K562 (cell line): ENCODE data around the gene SLC18B1. TPM values are rescaled to one million over a fixed set of nuclear protein-coding genes. Genes with fewer than 3 reads are reported as not detected.

Experiments
- ATAC-seq: fragments of 200-7000 bp; cut with Tn5 transposase; 3 replicates; pipeline ENCODE4 v1.9.1; 2020; ENCODE audit warnings: moderate library complexity
- BruUV-seq: library from RNA; stranded (reverse); fragments of 400-500 nt; replicated peaks from 2 replicates; lab custom pipeline; 2021; lab: Mats Ljungman, UMichigan
- CTCF ChIA-PET: fragments of 300-600 bp; formaldehyde crosslinking; extraction: SDS; loops from one replicate; lab custom pipeline; 2021; ENCODE audit warnings: low intra/inter-chr PET ratio; lab: Yijun Ruan, JAX
- POLR2A ChIA-PET: fragments of 300-600, 350-650 bp; sonication (Branson Sonifier 250); formaldehyde crosslinking; extraction: SDS; loops from one replicate; lab custom pipeline; 2021; ENCODE audit warnings: antibody characterized with exemption, inconsistent platforms; lab: Yijun Ruan, JAX
- DNase-seq, 4 experiments: peaks; one replicate each; pipeline versions ENCODE4 v3.0.0 to v3.0.0-alpha.2; 2011 to 2018; ENCODE audit warnings: low spot score in 3 of 4, mixed read lengths in 3 of 4; ENCODE audit errors: extremely low read depth in 1 of 4
- FAIRE-seq: peaks from 2 replicates; lab custom pipeline; 2011; peaks lifted over from hg19 to GRCh38; lab: Jason Lieb, UNC
- H2AFZ ChIP-seq: 2 replicates; pipeline ENCODE4 v1.6.0; 2011; ENCODE audit warnings: low read depth, low read length, control low read depth, inconsistent platforms
- H3K27ac ChIP-seq: fragments of 200-600 bp; 3 replicates; pipeline ENCODE4 v1.8.0; 2011; ENCODE audit warnings: low read depth, mild to moderate bottlenecking, control low read depth, inconsistent platforms, low read length, moderate library complexity, mixed read lengths; ENCODE audit errors: extremely low read depth
- H3K27me3 ChIP-seq, 2 experiments: fragments of 300-600 bp in 1 of 2; 2 replicates in 1 of 2; 3 replicates in 1 of 2; pipeline versions ENCODE4 v1.6.0 to v1.8.0; 2011; ENCODE audit warnings: inconsistent platforms in 2 of 2, low read length in 2 of 2, mild to moderate bottlenecking in 1 of 2, mixed read lengths in 1 of 2, moderate library complexity in 1 of 2; ENCODE audit not compliant: control insufficient read depth in 2 of 2, insufficient read depth in 2 of 2
- H3K36me3 ChIP-seq: fragments of 300-600 bp; 3 replicates; pipeline ENCODE4 v1.8.0; 2011; ENCODE audit warnings: mild to moderate bottlenecking, low read length, inconsistent platforms; ENCODE audit not compliant: control insufficient read depth, insufficient read depth
- H3K4me1 ChIP-seq, 2 experiments: fragments of 200-600 bp in 1 of 2; replicated peaks in 1 of 2; 2 replicates in 1 of 2; 3 replicates in 1 of 2; pipeline versions ENCODE4 v1.5.1 to v1.8.0; 2011; ENCODE audit warnings: inconsistent platforms in 2 of 2, low read length in 2 of 2, mild to moderate bottlenecking in 1 of 2, mixed read lengths in 1 of 2, moderate library complexity in 1 of 2; ENCODE audit not compliant: control insufficient read depth in 2 of 2, insufficient read depth in 2 of 2
- H3K4me2 ChIP-seq: 2 replicates; pipeline ENCODE4 v1.6.1; 2011; ENCODE audit warnings: low read length, control low read depth, inconsistent platforms, mixed read lengths; ENCODE audit not compliant: insufficient read depth
- H3K4me3 ChIP-seq: fragments of 200-600 bp; sonication (generic), shearing (Covaris generic); 2 replicates; pipeline ENCODE4 v1.5.1; 2016; ENCODE audit warnings: control low read depth, inconsistent platforms
- H3K79me2 ChIP-seq: fragments of 200-600 bp; 3 replicates; pipeline ENCODE4 v1.8.0; 2011; ENCODE audit warnings: low read length, inconsistent platforms; ENCODE audit not compliant: control insufficient read depth, insufficient read depth
- H3K9ac ChIP-seq, 2 experiments: 2 replicates each; pipeline versions ENCODE4 v1.6.0 to v1.6.1; 2011; ENCODE audit warnings: low read depth in 2 of 2, low read length in 2 of 2, control low read depth in 1 of 2, inconsistent platforms in 1 of 2, mild to moderate bottlenecking in 1 of 2, mixed read lengths in 1 of 2; ENCODE audit not compliant: insufficient read depth in 1 of 2
- H3K9me1 ChIP-seq: one replicate; pipeline ENCODE4 v1.6.0; 2011; ENCODE audit warnings: inconsistent platforms, mild to moderate bottlenecking, low read length, moderate library complexity; ENCODE audit not compliant: control insufficient read depth, insufficient read depth
- H3K9me3 ChIP-seq: replicated peaks from 2 replicates; pipeline ENCODE4 v1.5.1; 2011; ENCODE audit warnings: low read depth, low read length, inconsistent platforms; ENCODE audit not compliant: control insufficient read depth, insufficient read depth
- H4K20me1 ChIP-seq: replicated peaks from 2 replicates; pipeline ENCODE4 v1.6.1; 2011; ENCODE audit warnings: low read length, inconsistent platforms, mixed read lengths; ENCODE audit not compliant: control insufficient read depth, insufficient read depth
- BRCA1 ChIP-seq, 2 experiments: fragments of 450-650 bp in 1 of 2; sonication (generic) in 1 of 2; formaldehyde crosslinking in 1 of 2; IDR thresholded peaks; 2 replicates each; pipeline versions ENCODE4 v1.5.0 to v1.6.1; 2017 to 2020; ENCODE audit warnings: mild to moderate bottlenecking in 1 of 2, missing genetic modification reagents in 1 of 2
- CEBPB ChIP-seq: fragments of 450-650 bp; IDR thresholded peaks from 2 replicates; pipeline ENCODE4 v1.6.1; 2016; ENCODE audit warnings: missing genetic modification characterization, missing compliant biosample characterization
- CEBPG ChIP-seq, 3 experiments: fragments of 200-800 bp in 1 of 3; sonication (Bioruptor generic) in 1 of 3; sonication (generic) in 1 of 3; formaldehyde crosslinking in 1 of 3; IDR thresholded peaks in 2 of 3; conservative IDR thresholded peaks in 1 of 3; 2 replicates each; pipeline versions ENCODE4 v1.6.1 to v1.8.0; 2016 to 2022; ENCODE audit warnings: missing compliant biosample characterization in 2 of 3, missing genetic modification characterization in 2 of 3, mild to moderate bottlenecking in 1 of 3, missing genetic modification reagents in 1 of 3
- CTCF ChIP-seq, 3 experiments: IDR thresholded peaks in 2 of 3; conservative IDR thresholded peaks in 1 of 3; 2 replicates each; pipeline ENCODE4 v1.5.1; 2011 to 2012; ENCODE audit warnings: low read length in 3 of 3, mild to moderate bottlenecking in 3 of 3, control low read depth in 2 of 3, improper control_type of control experiment in 1 of 3, inconsistent platforms in 1 of 3, low read depth in 1 of 3, mixed read lengths in 1 of 3, moderate library complexity in 1 of 3; ENCODE audit not compliant: insufficient read depth in 2 of 3
- RAD21 ChIP-seq, 2 experiments: fragments of 250-450 bp in 1 of 2; fragments of 450-650 bp in 1 of 2; sonication (Bioruptor Pico) in 1 of 2; formaldehyde crosslinking in 1 of 2; IDR thresholded peaks in 1 of 2; conservative IDR thresholded peaks in 1 of 2; 2 replicates each; pipeline versions ENCODE4 v1.4.0 to v1.8.0; 2020 to 2022; ENCODE audit warnings: mild to moderate bottlenecking in 2 of 2, moderate library complexity in 1 of 2
- SRF ChIP-seq, 2 experiments: fragments of 250-450, 450-650 bp in 1 of 2; sonication (Bioruptor Pico) in 1 of 2; sonication (generic) in 1 of 2; formaldehyde crosslinking; IDR thresholded peaks; 2 replicates each; pipeline versions ENCODE4 v1.5.0 to v1.5.1; 2020 to 2022; ENCODE audit warnings: mild to moderate bottlenecking in 1 of 2, missing genetic modification reagents in 1 of 2
- TAL1 ChIP-seq: fragments of 450-650 bp; IDR thresholded peaks from 2 replicates; pipeline ENCODE4 v1.6.1; 2016; ENCODE audit warnings: mild to moderate bottlenecking
- WGBS: fragments of 100-300 bp; shearing (Covaris generic); methylation state at CpG from one replicate; pipeline ENCODE4 v1.1.6; 2016; ENCODE audit warnings: low coverage, mixed read lengths; ENCODE audit not compliant: insufficient coverage; ENCODE audit errors: missing lambda C conversion rate; 5-methylcytosine and 5-hydroxymethylcytosine counted together
- in situ Hi-C: fragments of 300-500 bp; cut with MboI; formaldehyde crosslinking; loops from 4 replicates; pipeline ENCODE4 v1.15.0; 2018; ENCODE audit warnings: inconsistent platforms, mixed read lengths
- intact Hi-C: fragments of 100-400 bp; cut with micrococcal nuclease; formaldehyde crosslinking; loops from 2 replicates; pipeline ENCODE4 v1.14.2; 2022
- polyA plus RNA-seq, 8 experiments: library from polyadenylated mRNA; depleted of rRNA in 4 of 8; stranded (reverse) in 5 of 8; unstranded in 3 of 8; fragments of >200 nt; fragmentation: Nextera tagmentation in 2 of 8; fragmentation: Illumina TruSeq in 1 of 8; extraction: Ambion mirVana in 2 of 8; extraction: Trizol in 1 of 8; gene quantifications; 2 replicates each; pipeline versions ENCODE4 v1.2.1 to v1.2.3, GENCODE V29; 2011 to 2014; ENCODE audit warnings: inconsistent platforms in 1 of 8, missing spikeins in 1 of 8
- total RNA-seq, 7 experiments: library from RNA; depleted of rRNA in 6 of 7; stranded (reverse); fragments of >200 nt in 6 of 7; fragmentation: Illumina TruSeq in 2 of 7; extraction: Trizol in 2 of 7; gene quantifications; 2 replicates each; pipeline versions ENCODE4 v1.2.1 to v1.2.3, GENCODE V29; 2011 to 2021; ENCODE audit warnings: low replicate concordance in 1 of 7

The SLC18B1 gene
- total and polyA plus RNA-seq, 9 of the 15 experiments (the other 6 are each of a cell fraction or from before 2014, with no cell fraction given) = 10.4 to 49.1 (median 32.0) TPM

- ChIA-PET CTCF (no interaction called here), POLR2A (interaction anchor here (1.6 kb wide), 1 partner anchor 28 kb away, joined by 4 read pairs; the partner anchor contains the start of gene RPS12)
- no peak for DNase-seq
- H4K20me1 ChIP-seq = no peaks in the 10 kb centered on the region
- ATAC-seq = no peak
- intact Hi-C loops = no loop called here
- H3K9ac ChIP-seq = no peak overlapping the region
- no peak for FAIRE-seq
- no peaks in the 10 kb centered on the region for H3K79me2 ChIP-seq
- WGBS = 37% methylated on average over 3 of the region's 7 CpGs
- no peak overlapping the region for H2AFZ ChIP-seq
- H3K9me3 ChIP-seq = no peaks in the 10 kb centered on the region
- no peaks in the 10 kb centered on the region for H3K27me3 ChIP-seq
- peaks cover 0 to 6% of the 10 kb centered on the region in 2 experiments; a peak in 3 of 5 replicates for H3K4me1 ChIP-seq
- H3K9me1 ChIP-seq = no peaks in the 10 kb centered on the region
- BruUV-seq = no TSS peak
- no peak overlapping the region for H3K27ac ChIP-seq
- in situ Hi-C loops = no loop called here
- peaks cover 81% of the 10 kb centered on the region for H3K36me3 ChIP-seq
- no peak overlapping the region for H3K4me2 ChIP-seq
- no peak overlapping the region for H3K4me3 ChIP-seq
- TF ChIP-seq TAL1 = 0 out of 2 replicates have a peak, but pooled peaks have one; percentile 6
- TF ChIP-seq SRF (CRISPR knock-in tag; IDR thresholded peaks at IDR 0.05) = no peak
Observed at GRCh38 chr6:132785936-132786335, 12.5 kb downstream of the SLC18B1 start.

DNA sequence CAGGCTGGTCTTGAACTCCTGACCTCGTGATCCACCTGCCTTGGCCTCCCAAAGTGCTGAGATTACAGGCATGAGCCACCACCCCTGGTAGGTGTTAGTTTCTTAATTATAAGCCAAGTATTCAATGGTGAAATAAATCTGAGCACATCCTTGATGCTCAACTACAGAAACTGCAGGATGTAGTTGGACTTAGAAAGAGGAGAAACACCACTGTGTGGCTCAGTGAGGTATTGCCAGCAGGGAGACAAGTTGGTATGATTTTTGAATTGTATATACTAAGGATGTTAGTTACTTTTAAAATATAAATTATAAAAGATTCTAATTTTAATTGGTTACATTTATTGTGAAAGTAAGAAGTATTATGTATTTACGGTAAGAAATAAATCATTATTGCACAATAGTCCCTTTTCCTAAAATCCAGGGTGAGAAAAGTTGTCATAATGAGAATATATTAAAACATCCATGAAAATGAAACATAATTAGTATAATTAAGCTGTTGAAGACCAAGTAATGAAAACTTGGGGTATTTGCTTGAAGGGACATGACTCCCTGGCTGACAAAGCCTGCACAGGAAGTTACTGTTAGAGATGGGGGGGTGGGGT, 17.6 kb downstream of the SLC18B1 start:
- WGBS = 76% methylated on average over 2 of the region's 2 CpGs
- intact Hi-C loops = no loop called here
- no peaks in the 10 kb centered on the region for H3K79me2 ChIP-seq
- H3K27ac ChIP-seq = no peak overlapping the region
- TF ChIP-seq CEBPB (tag) = peak; percentile 85
- no peak for TF ChIP-seq BRCA1 (IDR thresholded peaks at IDR 0.05)
- no peak for TF ChIP-seq BRCA1 (CRISPR knock-in tag; IDR thresholded peaks at IDR 0.05)
- peak in 2 of 3 experiments; percentile 4 to 23; a peak in 1 of 6 replicates for TF ChIP-seq CTCF (IDR thresholded peaks at IDR 0.05 in 2 of 3, conservative IDR thresholded peaks at IDR 0.05 in 1 of 3; ENCODE audit: insufficient read depth in 2 of 3, low read depth in 1 of 3, low read length in 3 of 3)
- no peak for TF ChIP-seq CEBPG (CRISPR knock-in tag; IDR thresholded peaks at IDR 0.05)
- peak in 1 of 2 experiments; percentile 94; a peak in 3 of 4 replicates for TF ChIP-seq CEBPG (tag; conservative IDR thresholded peaks at IDR 0.05 in 1 of 2, IDR thresholded peaks at IDR 0.05 in 1 of 2)
- TF ChIP-seq RAD21 (CRISPR knock-in tag; conservative IDR thresholded peaks at IDR 0.05 in 1 of 2, IDR thresholded peaks at IDR 0.05 in 1 of 2) = peak in 1 of 2 experiments; percentile 3; a peak in 1 of 4 replicates
- ChIA-PET POLR2A (no interaction called here), CTCF (interaction anchor here (0.6 kb wide), 2 partner anchors 8 to 19 kb away, joined by 3 read pairs; no protein-coding TSS in a partner anchor)
- ATAC-seq = peak; percentile 72
- H3K9me3 ChIP-seq = no peaks in the 10 kb centered on the region
- H3K36me3 ChIP-seq = peaks cover 88% of the 10 kb centered on the region
- no peak overlapping the region for H3K9ac ChIP-seq
- H3K9me1 ChIP-seq = no peaks in the 10 kb centered on the region
- no peaks in the 10 kb centered on the region; a peak in 1 of 5 replicates for H3K4me1 ChIP-seq
- no peak for DNase-seq
- no peak overlapping the region for H3K4me2 ChIP-seq
- no TSS peak for BruUV-seq
- FAIRE-seq = no peak
- H2AFZ ChIP-seq = no peak overlapping the region
- in situ Hi-C loops = no loop called here
- no peak overlapping the region for H3K4me3 ChIP-seq
- no peaks in the 10 kb centered on the region for H3K27me3 ChIP-seq
- H4K20me1 ChIP-seq = no peaks in the 10 kb centered on the region
